ENCODE results near the gene DENND5B. TPM values are rescaled to one million over a fixed set of nuclear protein-coding genes. Genes with fewer than 3 reads are reported as not detected.
"Not testable (repeated sequence)": the region's sequence is repeated elsewhere in the genome, so short reads cannot be mapped to it uniquely, and the experiment has no call there.

DENND5B gene
- 13.2 and 18.1 TPM in 2 replicates for total RNA-seq (2014; rRNA removed; shearing (Covaris generic))

DNA sequence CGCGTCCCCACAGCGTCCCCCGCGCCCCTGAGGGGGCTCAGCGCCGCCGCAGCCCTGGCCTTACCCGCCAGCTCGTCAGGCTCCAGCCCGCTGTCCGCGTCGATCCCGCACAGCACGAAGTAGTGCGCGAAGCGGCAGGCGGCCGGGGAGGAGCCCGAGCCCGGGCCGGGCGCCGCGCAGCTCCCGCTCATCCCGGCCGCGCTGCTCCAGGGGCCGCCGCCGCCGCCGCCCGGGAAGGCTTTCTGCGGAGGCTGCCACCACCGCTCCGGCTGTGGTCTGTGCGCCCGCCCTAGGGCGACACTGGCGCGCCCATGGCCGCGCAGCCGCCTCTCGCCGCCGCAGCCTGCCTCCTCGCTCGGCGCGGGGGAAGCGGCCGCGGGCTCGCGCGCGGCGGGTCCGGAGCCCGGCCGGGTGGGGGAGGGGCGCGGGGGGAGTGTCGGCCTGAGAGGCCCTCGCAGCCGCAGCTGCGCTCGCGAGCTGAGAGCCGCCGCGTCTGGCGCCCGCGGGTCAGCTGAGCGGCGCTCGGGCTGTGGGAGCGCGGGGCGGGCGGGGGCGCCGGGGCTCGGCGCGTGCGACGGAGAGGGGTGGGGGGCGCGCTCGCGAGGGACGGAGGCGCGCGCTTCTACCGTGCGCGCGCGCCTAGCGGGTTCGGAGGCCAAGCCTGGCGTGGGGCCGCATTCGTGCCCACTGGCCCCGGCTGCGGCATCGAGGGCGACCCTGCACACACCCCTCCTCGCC, at the start of gene DENND5B:
Gene DENND5B (minus strand): TSS at position 495 of the 738 bp plus-strand sequence. CDS start 304 bp downstream, at position 191.
- peak; percentile 76 for DNase-seq (ENCODE audit: low read depth)

GRCh38 chr12:31634620-31635019, 43.7 kb upstream of the DENND5B start:
- DNase-seq (ENCODE audit: low read depth), result no peak

- no peak for DNase-seq (ENCODE audit: low read depth)
Measured at GRCh38 chr12:31633464-31633863, 42.5 kb upstream of the DENND5B start.

GRCh38 chr12:31631809-31632208, 40.9 kb upstream of the DENND5B start:
- DNase-seq (ENCODE audit: low read depth), result no peak

GRCh38 chr12:31631023-31631724, 40.2 kb upstream of the DENND5B start:
- DNase-seq (ENCODE audit: low read depth), result no peak

DNA sequence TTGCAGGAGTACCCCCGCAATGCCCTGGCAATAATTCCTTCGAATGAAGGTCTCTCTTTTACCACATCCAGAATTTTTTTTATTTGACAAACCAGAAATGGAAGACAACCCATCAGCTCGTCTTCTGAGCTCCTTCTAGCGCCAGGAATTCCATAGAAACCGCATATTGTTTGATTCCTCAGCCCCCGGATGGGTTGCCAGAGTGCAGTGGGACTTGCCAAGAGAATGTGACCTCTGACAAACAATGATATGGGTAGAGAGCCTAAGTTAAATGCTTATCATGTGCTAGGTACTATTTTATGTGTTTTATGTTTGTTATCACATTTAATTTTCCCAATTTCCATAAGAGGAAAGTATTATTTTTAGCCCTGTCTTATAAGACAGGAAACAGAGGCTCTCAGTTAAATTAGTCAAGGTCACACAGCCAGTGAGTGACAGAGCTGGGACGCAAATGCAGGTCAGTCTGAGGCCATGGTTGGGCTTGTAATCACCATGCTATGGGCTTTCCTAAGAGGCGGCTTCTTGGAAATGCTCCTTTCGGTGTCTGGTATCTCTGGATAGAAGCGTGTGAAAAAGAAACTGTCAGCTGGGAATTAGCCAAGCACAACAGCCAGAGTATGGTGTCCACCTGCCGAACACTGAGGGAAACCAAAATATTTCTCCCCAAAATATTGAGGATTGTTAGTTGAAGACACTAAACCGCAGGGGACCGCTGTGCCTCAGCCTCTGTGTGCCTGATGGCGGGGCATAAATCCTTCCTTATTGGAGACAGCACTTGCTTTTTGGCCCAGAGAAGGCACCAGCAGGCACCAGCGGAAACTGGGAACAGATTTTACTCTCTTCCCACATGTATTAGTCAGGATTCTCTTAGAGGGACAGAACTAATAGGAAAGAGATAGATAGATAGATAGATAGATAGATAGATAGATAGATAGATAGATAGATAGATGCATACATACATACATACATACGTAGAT, 39.1 kb upstream of the DENND5B start:
- peak; percentile 19 for DNase-seq (ENCODE audit: low read depth)

DNA sequence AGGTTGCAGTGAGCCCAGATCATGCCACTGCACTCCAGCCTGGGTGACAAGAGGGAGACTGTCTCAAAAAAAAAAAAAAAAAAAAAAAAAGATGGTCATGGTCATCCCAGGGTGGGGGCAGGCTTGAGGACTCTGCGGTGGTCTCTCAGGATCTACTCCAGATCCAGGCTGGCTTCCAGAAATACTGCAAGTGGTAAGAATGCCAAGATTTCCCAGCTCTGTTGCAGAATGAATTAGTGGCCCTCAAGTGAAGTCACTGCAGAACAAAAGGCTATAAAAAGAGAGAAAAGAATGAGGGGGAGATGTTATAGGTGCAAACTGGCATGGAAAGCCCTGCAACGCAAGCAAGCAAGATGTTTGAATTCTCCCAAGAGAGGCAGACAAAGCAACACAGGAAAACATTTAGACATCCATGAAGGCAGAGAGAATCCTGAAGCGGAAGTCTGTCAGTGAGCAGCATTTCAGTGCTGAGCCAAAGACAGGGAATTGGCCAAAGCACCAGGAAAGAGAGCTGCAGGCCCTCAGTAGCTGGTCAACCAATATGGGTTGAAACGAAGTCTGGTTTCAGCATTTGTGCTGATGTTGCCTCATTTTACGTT, 36.6 kb upstream of the DENND5B start:
- no peak for DNase-seq (ENCODE audit: low read depth)

DNA sequence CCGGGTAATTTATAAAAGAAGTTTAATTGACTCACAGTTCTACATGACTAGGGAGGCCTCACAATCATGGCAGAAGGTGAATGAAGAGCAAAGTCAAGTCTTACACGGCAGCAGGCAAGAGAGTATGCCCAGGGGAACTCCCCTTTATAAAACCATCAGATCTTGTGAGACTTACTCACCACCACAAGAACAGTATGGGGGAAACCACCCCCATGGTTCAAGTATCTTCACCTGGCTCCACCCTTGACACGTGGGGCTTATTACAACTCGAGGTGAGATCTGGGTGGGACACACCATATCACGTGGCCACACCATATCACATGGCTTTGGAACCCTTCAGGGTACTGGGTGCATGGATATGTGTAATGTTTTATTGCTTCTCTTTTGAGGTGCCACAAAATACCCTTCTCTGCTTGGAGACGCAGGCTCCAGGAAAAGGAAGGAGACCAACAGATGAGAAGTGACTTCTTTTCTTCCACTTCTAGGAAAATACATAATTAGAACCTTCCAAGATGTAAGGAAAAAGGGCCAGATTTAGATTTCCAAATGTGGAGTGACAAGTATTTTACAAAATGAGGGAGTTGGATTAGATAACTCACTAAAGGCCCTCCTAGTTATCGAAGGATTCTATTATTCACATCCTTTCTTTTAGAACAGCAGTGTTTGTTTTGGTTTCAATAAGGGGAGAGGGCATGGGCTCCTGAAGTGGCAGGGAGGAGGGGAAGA, 35.5 kb upstream of the DENND5B start:
- no peak for DNase-seq (ENCODE audit: low read depth)

- no peak for DNase-seq (ENCODE audit: low read depth)
Measured at GRCh38 chr12:31622038-31622437, 31.1 kb upstream of the DENND5B start.

GRCh38 chr12:31620311-31620710, 29.4 kb upstream of the DENND5B start:
- DNase-seq (ENCODE audit: low read depth), result no peak

DNA sequence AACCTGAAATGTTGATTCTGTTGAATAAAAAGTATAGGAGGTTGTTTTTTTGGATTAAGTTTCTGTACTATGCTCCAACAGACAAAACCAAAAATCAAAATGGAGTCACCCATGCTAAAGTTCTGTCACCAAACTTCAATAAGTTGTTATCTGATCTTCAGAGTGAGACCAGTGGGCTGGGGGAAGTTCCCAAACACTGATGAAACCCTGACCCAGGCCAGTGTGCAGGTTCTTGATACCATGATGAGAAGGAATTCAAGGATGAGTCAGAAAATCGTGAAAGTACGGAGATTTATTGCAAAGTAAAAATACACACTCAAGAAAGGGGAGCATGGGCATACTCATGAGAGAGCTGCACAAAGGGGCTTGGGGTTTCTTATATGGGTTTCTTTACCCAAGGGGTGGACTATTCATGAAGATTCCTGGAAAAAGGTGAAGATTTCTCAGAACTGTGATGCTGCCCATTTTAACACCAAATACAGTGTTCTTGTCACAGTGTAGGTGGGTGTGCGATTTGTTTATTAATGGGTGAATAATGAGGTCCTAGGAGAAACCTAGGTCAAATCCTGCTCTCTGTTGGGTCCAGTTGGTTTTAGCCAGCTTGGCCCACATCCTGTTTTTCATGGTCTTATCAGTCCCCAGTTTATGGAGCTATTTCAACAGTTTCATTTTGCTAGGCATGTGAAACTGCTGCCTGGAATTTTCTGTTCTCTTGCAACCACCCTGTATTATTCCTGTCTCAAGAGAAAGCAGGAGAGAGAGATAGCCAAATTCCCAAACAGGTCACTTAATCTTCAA, 27.5 kb upstream of the DENND5B start:
- peak; percentile 15 for DNase-seq (ENCODE audit: low read depth)

DNA sequence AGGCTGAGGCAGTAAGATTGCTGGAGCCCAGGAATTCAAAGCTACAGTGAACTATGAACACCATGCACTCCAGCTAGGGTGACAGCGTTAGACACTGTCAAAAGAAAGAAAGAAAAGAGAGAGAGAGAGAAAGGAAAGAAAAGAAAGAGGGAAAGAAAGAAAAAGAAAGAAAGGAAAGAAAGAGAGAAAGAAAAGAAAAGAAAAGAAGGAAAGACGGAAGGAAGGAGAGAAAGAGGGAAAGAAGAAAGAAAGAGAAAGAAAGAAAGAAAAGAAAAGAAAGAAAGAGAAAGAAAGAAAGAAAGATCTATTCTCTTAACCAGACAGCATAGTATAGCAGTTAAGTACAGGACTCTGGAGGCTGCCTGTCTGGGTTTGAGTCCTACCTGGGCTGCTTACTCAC, 21.9 kb upstream of the DENND5B start:
- DNase-seq (ENCODE audit: low read depth), result no peak

- DNase-seq (ENCODE audit: low read depth), result not testable (repeated sequence)
Measured at GRCh38 chr12:31608299-31608698, 17.4 kb upstream of the DENND5B start.

- DNase-seq (ENCODE audit: low read depth), result no peak
Measured at GRCh38 chr12:31605531-31605930, 14.6 kb upstream of the DENND5B start.

GRCh38 chr12:31603546-31604009, 12.6 kb upstream of the DENND5B start:
- DNase-seq (ENCODE audit: low read depth), result no peak

DNA sequence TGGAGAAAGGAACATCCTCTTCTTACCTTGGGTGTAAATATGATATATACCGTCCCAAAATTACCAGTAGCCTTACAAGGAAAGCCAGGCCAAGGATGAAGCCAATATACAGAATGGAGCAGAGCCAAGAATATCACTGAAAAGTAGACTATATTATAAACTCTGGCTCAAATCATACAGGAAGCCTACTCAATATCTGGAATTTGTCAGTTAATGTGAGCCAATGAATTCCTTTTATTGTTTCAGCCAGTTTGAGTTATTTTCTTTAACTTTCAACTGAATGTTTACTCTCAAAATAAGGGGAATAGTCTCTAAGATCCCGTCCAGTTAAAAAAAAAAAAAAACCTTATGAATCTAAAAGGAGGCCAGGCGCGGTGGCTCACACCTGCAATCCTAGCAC, 9.8 kb upstream of the DENND5B start:
- no peak for DNase-seq (ENCODE audit: low read depth)

- DNase-seq (ENCODE audit: low read depth), result no peak
Measured at GRCh38 chr12:31600252-31600651, 9.3 kb upstream of the DENND5B start.

DNA sequence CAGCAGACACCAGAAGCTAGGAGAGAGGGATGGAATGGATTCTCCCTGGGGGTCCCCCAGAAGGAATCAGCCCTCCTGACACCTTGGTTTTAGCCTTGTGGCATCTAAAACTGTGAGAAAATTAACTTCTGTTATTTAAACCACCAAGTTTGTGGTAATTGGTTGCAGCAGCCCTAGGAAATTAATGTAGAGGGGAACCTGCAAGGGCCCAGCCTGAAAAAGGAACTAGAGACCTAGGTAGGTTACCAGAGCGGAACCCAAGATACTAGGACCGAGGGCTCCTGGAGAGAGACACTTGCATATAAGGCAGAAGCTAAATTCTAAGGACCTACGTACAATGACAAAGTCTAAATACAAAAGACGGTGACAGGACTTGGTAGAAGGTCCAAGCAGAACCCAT, 8.1 kb upstream of the DENND5B start:
- DNase-seq (ENCODE audit: low read depth), result no peak

DNA sequence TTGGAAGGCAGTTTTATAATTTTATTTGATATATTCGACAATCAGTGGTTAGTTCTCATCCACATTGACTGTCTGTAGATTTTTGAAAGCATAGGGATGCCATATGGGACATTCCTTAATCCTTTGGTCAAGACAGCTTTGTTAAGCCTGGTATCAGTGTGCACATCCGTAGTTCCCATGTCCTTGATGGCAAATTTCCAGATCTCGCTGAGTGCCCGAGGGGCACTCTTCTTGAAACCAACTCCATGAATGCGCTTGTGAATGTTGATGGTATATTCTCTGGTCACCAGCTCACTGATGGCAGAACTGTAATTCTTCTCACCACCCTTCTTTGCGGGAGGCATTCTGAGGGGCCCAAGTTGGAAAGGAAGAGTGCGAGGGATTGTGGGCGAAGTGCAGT, 6.1 kb upstream of the DENND5B start:
- DNase-seq (ENCODE audit: low read depth), result no peak

GRCh38 chr12:31594681-31595080, 3.7 kb upstream of the DENND5B start:
- DNase-seq (ENCODE audit: low read depth), result no peak

All from Daoy (cell line).